ENCODE data around the gene KIAA0040.

KIAA0040 gene

GRCh38 chr1:175169286-175170018, 23.1 kb downstream of the KIAA0040 start:
- no peak for FAIRE-seq

GRCh38 chr1:175168782-175169181, 23.8 kb downstream of the KIAA0040 start:
- no peak for FAIRE-seq

DNA sequence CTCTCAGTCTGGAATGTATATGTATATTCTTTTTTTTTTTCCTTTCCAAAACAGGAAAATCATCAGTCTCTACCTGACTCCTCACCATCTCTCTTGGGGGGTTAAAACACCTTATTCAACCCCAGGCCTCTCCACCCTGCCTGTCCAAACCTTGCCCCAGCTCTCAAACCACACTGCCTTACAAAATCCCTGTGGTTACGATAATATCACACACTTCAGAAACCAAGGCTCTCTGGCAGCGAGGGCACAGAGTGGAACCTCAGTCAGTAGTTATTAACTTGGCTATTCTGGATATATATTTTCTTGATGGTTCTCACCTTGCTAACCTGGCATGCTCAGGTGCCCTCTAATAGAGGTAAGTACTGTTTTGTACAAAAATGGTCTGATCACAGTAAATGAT, 24.7 kb downstream of the KIAA0040 start:
- no peak for FAIRE-seq

DNA sequence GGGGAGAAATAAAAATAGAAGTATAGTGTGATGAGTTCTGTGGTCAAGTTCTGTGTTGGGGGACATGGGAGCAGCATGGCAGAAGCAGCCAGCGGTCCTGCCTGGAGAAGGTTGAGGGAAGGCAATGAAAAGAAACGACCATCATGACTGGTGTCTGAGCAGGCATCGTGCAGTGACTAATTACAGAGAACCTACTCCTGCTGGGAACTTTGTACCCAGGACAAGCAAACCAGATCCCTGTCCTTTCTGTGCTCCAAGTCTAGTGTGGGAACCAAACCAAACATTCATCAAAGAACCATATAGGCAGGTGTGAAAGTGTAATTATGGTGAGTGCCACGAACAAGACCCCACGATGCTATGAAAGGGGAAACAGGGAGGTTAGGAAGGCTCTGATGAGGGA, 25.8 kb downstream of the KIAA0040 start:
- FAIRE-seq: no peak

DNA sequence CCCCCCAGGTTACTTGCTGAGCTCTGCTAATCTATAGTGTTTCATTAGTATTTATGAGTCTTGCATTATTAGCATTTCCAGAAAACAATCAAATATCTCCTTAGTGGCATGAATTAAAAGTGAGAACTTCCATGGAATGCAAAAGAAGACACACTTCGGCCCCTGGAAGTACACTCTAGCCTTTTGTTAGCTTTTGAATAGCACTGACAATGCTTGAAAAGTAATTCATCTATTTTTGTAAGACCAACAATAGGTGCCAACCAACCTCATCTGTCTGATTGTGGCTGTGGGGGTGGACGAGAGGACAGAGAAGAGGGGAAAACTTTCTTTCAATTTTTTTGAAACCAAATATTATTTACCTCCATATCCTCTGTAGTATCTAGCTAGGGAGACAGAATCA, 27.8 kb downstream of the KIAA0040 start:
- FAIRE-seq: no peak

DNA sequence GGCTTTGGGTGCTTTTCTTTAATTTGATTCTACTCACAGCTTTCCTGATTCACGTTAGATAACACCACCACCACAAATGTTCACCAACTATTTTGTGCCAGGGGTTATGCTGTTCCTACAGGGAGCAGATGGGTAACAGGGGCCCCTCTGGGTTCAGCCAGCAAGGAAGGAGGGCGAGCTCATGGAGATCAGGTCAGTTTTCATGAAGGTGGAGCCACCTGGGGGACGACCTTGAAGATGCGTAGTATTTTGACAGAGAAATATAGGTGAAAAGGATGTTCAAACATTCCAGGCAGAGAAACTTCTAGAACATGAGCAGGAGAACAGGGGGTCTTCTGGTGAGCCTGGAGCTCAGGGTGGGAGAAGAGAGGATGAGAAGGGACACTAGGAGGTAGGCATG, 28.9 kb downstream of the KIAA0040 start:
- FAIRE-seq: no peak

DNA sequence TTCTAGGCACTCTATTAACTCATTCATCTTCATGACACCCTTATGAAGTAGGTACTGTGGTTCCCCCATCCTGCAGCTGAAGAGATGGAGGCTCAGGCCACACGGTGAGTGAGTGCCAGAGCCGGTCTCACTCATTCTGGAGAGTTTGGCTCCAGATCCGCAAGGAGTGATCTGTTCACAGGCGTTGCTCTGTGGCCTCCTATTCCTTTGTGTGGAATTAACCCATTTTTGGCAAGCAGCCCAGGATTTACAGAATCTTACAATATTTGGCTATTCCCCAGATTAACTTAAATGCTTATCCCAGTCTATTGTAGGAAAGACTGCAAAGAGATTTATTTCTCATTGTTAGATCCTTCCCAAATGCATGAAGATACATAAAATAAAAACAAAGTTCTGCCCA, 29.6 kb downstream of the KIAA0040 start:
- FAIRE-seq: no peak

DNA sequence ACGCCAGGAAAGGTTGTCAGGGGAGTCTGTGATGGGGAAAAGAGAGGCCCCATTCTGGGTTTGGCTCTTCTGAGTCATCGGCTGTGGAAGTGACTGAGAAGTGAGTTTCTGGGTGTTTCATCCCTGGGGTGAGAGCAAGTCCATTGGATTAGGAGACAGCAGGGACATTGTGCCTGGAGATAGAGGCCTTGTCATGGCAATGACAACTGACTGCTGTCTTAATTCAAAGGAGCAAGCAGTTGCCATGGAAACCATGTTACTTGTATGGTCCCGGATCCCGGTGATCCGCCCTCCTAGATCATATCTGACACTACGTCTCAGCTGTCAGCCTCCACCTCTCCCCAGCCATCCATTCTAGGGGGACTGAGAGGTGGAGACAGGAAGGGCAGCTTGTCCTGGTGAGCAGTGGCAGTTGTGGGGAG, 34.4 kb downstream of the KIAA0040 start:
- no peak for FAIRE-seq

DNA sequence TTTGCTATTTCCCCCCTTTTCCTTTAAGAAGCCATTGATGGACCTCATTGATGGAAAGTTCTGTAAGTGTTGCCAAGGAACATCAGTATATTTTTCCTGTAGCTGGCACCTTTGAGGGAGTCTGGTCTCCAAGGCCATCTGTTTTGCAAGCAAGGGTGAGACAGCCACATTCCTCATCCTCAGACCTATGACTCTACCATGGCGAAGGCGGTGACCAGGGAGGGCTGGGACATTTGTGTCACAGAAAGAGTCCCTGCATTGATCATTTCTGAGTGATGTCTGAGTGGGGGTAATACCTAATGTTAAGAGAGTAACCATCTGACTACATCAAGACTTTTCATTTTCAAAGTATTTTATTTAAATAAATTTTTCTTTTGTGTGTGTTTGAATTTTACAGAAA, 35.4 kb downstream of the KIAA0040 start:
- no peak for FAIRE-seq

- FAIRE-seq: no peak
Measured at GRCh38 chr1:175155936-175156335, 36.6 kb downstream of the KIAA0040 start.

DNA sequence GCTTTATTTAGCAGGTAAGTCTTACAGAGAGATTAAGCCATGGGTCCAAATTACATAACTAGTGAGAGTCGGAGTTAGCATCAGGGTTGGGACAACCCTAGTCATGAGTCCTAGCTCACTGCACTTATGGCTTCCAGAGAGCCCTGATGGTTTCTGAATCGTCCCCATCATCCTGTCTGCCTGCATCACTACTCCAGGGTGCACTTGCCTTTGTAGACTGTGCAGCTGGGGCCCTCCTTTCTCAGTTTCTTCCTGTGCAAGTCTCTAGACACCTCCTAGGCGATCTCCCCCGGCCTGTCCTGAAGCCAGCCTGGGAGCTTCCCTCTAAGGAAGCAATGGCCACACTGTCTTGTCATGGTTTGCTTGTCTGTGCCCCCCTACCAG, 37.1 kb downstream of the KIAA0040 start:
- no peak for FAIRE-seq

DNA sequence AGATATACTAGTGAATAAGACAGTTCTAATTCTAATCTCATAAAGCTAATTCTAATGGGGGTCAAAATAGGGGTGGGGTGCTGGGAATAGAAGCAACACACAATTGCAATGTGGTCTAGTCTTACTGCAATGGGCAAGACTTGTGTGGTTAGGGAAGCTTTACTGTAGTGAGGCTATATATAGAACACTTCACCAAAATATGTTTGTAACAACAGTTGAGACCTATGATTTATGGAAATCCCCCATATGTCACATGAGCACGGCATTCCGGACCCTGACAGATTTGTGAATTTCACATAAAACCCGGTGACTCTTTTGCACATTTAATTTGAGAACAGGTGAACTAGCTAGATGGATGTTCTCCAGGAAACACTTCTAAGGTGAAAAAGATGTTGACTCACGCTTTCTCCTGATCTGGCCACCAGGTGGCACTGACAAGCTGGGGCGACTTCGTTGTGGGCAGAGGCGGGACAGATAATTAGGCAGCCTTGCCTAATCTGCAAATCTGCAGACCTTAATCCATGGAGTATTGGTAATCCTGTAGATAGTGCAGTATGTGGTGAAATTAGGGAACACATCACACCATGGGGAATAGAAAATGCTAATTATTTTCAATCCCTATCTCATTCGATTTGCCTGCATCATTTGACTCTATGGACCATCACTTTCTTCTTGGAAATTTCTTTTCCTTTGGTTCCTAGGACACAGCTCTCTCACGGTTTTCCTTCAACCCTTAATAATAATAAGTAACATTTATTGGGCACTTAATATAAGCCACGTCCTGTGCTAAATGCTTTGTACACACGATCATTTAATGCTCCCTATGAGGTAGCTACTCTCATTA, 37.7 kb downstream of the KIAA0040 start:
- FAIRE-seq: no peak

DNA sequence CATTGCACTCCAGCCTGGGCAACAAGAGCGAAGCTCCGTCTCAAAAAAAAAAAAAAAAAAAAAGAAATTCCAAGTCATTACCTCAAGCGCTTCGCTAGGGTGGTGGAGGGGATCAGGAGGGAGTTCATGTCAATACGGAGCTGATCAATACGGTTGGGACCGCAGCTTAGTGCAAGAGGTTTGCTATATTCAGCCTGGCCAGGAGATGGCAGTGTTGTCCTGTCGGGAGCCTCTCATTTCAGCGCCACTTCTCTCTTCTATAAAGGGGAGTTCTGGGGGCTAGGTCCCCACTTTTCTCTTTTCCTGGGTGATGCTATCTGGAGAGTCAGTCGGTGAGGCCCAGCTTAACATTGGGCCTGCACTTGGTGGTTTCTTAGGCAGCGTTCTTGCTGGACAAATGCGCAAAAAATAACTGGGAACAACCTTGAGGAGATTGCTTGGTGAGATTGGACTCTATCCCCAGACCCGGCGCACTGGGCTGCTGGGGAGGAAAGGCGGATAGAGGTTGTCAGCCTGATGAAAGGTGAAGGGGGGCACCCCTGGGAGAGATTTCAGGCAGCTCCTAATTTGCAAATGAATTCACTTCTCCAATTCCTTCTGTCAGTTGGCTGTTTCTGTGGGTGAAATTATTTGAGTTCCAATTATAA, 40.4 kb downstream of the KIAA0040 start:
- FAIRE-seq: no peak

GRCh38 chr1:175150596-175151319, 41.8 kb downstream of the KIAA0040 start:
- no peak for FAIRE-seq

DNA sequence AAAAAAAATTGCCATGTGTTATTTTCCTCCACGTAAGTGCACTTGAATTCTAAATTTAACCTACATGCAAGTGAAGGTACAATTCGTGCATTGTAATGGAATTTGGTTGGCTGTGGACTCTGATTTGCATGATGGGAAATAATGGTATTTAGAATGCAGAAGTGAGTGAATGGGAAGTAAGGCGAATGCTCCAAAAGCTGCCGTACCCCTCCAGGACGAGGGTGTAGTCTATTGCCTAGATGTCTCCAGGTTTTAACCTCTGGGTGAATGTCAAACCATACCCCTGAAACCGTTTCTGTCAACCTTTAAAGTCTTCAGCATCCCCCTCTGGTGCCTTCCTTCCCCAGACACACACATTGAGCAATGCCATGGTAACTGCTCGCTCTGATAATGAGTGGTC, 44.5 kb downstream of the KIAA0040 start:
- no peak for FAIRE-seq

DNA sequence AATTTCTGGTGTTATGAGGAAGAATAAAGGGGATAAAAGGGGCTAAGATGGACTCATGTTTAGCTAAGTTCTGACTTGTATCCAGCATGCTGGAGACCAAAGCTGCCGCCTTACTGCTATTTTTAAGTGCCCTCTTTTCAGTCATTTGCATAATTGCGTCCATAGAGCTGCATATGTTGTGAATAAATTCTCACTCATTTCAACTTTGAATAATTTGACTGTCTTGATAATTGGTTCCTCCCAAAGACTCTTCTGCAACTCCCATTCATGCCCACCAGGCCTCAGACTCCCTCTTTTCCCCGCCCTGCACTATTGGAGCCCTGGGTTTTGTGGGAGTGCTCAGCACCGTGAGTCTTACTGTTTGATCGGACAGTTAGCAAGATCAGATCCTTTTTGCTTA, 45.0 kb downstream of the KIAA0040 start:
- no peak for FAIRE-seq

DNA sequence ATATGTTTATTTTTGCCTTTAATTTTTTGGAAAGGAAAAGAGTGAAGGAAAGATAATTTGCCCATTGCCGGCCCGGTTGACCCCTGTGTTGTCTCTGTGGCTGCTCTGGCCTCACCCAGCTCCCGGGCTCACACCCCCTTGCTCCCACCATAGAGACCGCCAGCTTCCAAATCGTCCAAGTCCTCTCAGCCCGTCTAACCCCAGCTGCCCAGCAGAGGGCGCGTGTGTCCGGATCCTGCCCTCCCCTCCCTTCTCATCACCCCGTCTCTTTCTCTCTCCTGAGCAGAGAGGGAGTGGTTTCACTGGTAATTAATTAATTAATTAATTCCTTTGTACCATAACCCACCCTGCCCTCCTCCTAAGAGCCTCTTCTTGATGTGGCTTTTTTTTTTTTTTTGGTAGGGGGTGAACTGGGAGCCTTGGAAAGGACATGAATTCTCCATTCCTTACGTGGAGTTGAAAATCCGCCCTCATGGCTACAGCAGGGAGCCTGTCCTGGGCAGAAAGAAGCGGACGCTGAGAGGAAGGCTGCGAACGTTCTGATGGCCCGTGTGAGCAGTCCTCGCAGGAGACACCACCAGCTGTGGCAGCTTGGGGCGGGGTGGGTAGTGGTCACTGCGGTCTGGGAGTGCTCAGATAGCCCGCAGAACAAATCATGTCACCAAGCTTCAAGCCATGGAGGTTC, 45.9 kb downstream of the KIAA0040 start:
- FAIRE-seq: no peak

GRCh38 chr1:175145899-175146528, 46.6 kb downstream of the KIAA0040 start:
- FAIRE-seq: no peak

- no peak for FAIRE-seq
Measured at GRCh38 chr1:175138579-175138978, 54.0 kb downstream of the KIAA0040 start.

- FAIRE-seq: no peak
Measured at GRCh38 chr1:175137369-175137768, 55.2 kb downstream of the KIAA0040 start.

- FAIRE-seq: no peak
Measured at GRCh38 chr1:175136246-175136645, 56.3 kb downstream of the KIAA0040 start.

DNA sequence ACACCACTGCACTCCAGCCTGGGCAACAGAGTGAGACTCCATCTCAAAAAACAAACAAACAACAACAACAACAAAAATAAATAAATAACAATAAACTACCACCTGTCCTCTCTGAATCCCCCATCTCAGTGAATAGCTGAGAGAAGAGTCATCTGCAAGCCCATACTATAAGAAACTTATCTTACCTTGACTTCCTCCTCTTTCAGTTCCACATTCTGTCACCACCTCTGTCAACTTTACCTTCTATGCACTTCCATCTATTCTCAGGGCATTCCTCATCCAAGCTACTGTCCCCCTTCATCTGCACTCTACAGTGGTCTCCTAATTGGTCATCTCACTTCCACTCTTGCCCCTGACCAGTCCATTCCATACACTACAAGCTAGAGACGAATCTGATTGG, 58.1 kb downstream of the KIAA0040 start:
- FAIRE-seq: no peak
